AG04449 (cell line): ENCODE measurements around the gene KCTD1.

Source experiments
- CTCF ChIA-PET: fragments of 350-600 bp; formaldehyde crosslinking; extraction: SDS; loops from one replicate; lab custom pipeline; 2021; ENCODE audit warnings: antibody characterized with exemption; lab: Yijun Ruan, JAX
- POLR2A ChIA-PET: fragments of 400-600, 350-600 bp; formaldehyde crosslinking; extraction: SDS; loops from one replicate; lab custom pipeline; 2020; ENCODE audit warnings: antibody characterized with exemption, inconsistent platforms; lab: Yijun Ruan, JAX
- DNase-seq: peaks from one replicate; pipeline ENCODE4 v3.0.0-alpha.2; 2010; ENCODE audit warnings: low read depth, low spot score
- H3K4me3 ChIP-seq: 2 replicates; pipeline ENCODE4 v1.5.1; 2011; ENCODE audit warnings: low read depth, mild to moderate bottlenecking, control low read depth, low read length
- TF ChIP-seq, protein P1 (sequence below): IDR thresholded peaks from one replicate; pipeline ENCODE4 v1.5.1; 2011; ENCODE audit warnings: mild to moderate bottlenecking, moderate library complexity, low read length, control low read depth, inconsistent platforms; ENCODE audit not compliant: insufficient read depth; ENCODE audit errors: missing control alignments

KCTD1 gene

DNA sequence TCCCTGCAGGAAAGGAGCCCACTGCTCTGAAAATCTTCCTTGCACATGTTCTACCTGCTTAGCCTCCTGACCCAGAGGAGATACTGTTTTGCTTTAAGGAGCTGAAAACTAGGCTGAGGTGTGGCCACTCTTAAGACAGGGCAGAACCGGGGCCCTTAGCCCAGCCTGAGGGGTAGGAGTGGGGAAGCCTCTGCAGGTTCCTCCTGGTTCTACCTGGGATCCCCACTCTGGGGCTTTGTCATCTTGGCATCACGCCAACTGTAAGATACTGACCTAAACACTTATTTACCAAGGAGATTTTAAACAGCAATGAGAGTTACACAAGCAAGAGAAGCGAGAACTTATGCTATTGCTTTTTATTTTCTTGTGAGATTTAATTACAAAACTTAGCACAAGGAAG lies 86.9 kb downstream of the KCTD1 start:
- CTCF ChIA-PET, result interaction anchor here (1.0 to 1.5 kb wide), 2 partner anchors 12 to 22 kb away, joined by 3 read pairs; no protein-coding TSS in a partner anchor
- no peak overlapping the region for H3K4me3 ChIP-seq
- TF ChIP-seq, protein P1, sequence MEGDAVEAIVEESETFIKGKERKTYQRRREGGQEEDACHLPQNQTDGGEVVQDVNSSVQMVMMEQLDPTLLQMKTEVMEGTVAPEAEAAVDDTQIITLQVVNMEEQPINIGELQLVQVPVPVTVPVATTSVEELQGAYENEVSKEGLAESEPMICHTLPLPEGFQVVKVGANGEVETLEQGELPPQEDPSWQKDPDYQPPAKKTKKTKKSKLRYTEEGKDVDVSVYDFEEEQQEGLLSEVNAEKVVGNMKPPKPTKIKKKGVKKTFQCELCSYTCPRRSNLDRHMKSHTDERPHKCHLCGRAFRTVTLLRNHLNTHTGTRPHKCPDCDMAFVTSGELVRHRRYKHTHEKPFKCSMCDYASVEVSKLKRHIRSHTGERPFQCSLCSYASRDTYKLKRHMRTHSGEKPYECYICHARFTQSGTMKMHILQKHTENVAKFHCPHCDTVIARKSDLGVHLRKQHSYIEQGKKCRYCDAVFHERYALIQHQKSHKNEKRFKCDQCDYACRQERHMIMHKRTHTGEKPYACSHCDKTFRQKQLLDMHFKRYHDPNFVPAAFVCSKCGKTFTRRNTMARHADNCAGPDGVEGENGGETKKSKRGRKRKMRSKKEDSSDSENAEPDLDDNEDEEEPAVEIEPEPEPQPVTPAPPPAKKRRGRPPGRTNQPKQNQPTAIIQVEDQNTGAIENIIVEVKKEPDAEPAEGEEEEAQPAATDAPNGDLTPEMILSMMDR, result no peak
- POLR2A ChIA-PET, result no interaction called here
- no peak for DNase-seq

DNA sequence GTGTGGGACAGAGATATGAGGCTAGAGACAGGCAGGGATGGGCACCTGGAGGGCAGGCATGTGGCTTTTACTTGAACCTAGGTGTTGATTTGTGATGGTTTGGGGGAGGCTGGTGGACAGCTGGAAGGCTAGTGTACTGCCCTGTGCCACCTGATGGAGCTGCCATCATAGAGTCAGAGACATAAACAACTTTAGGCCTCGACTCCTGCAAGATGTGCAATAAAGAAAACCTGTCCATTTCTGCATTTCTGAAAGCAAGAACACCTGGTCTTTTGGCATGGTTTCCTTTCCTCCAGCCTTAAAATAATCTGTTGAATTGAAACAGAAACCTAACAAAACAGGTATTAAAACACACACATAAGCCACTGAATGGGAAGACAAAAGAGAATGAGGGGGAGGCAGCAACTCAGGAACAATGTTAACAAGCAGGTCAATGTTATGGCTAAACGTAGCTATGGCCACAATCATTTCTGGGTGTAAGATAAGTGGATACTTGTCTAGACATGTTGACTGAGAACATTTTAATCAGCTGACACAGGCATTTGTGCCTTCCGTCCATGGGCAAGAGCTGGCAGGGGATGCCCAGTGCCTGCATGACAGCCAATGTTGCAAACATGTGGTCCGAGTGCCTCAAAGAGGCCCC lies 87.8 kb downstream of the KCTD1 start:
- no peak for DNase-seq
- no peak overlapping the region for H3K4me3 ChIP-seq
- TF ChIP-seq, protein P1, result no peak
- ChIA-PET CTCF (interaction anchor here (0.8 to 1.5 kb wide), 4 partner anchors 10 to 87 kb away, joined by 3 to 4 read pairs (median 3); no protein-coding TSS in a partner anchor), POLR2A (no interaction called here)

DNA sequence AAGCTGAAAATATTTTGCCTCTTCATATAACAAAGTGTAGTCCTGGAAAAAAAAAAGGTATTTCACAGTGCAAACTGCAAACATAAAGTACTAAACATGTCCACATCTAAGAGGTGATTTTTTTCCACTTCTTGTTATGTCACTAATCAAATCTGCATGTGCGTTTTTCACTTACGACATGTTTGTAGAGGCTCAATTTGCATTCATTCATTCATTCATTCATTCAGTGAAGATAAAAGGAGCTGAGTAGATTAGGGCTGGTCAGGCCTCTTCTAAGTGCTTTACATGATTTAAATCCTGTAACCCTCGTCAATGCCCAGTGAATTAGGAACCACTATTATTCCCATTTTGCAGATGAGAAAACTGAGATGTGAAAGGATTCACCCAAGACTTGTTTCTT lies 88.5 kb downstream of the KCTD1 start:
- TF ChIP-seq, protein P1, result no peak
- ChIA-PET CTCF (interaction anchor here (0.8 to 1.0 kb wide), 2 partner anchors 11 to 88 kb away, joined by 3 to 4 read pairs; partner anchors contain the start of gene KCTD1), POLR2A (no interaction called here)
- H3K4me3 ChIP-seq, result no peak overlapping the region
- no peak for DNase-seq

DNA sequence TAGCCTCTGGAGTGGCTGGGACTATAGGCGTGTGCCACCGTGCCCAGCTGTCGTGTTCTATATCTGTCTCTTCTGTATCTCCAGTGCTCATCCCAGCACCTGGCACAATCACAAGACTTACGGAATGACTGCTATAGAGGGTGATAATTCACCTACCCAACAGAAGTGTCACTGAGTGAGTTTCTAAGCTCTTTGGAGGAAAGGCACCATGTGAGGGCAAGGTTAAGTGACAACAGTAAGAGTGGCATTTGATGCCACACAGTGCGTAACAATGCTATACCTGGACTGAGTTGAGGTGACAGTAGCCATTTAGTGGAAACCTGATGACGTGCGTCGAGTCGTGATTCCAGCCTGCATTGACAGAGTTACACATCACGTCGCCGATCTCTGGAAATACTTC lies 89.0 kb downstream of the KCTD1 start:
- DNase-seq, result no peak
- CTCF ChIA-PET, result interaction anchor here (0.8 to 1.0 kb wide), 3 partner anchors 10 to 89 kb away, joined by 3 to 4 read pairs (median 3); partner anchors contain the start of gene KCTD1
- no peak overlapping the region for H3K4me3 ChIP-seq
- TF ChIP-seq, protein P1, result no peak
- POLR2A ChIA-PET, result no interaction called here

DNA sequence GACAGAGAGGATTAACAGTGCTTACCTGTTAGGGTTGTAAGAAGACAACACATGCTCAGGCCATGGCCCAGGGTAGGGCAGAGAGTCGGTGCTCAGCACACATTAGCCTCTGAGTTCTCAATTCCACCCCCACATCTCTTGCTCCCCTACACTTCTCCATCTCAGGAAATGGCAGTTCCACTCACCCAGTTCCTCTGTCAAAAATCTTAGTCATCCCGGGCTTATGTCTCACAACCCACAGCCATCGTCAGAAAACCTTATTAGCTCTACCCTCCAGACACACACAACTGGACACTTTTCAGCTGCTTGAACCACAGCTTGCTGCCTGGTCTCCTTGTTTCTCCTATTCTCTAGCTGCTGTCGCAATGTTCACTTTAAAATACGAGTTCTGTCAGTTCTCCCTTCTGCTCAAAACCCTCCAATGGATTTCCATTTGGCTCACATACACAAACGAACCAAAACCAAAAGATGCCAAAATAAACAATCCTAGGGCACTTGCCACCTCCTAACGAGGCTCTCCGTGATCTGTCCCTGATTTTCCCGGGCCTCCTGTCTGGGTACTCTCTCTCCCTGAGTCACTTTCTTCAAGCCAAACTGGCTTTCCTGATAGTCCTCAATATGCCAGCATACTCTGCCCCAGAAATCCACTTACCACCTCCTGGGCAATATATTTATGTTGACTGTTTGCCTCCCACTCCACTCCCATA lies 89.7 kb downstream of the KCTD1 start:
- CTCF ChIA-PET, result interaction anchor here (0.9 kb wide), 1 partner anchor 9 kb away, joined by 3 read pairs; no protein-coding TSS in a partner anchor
- TF ChIP-seq, protein P1, result no peak
- POLR2A ChIA-PET, result no interaction called here
- DNase-seq, result no peak
- H3K4me3 ChIP-seq, result no peak overlapping the region
